GM12878 (cell line): ENCODE results near the gene ST3GAL5. TPM values are rescaled to one million over a fixed set of nuclear protein-coding genes. Genes with fewer than 3 reads are reported as not detected.

ENCODE experiments used
- CHD1 ChIP-seq: IDR thresholded peaks from 2 replicates; pipeline ENCODE4 v1.6.1; 2012; ENCODE audit warnings: low read depth, low read length, improper control_type of control experiment
- CUX1 ChIP-seq: IDR thresholded peaks from 2 replicates; pipeline ENCODE4 v1.6.1; 2012; ENCODE audit warnings: improper control_type of control experiment, low read depth, low read length; ENCODE audit not compliant: insufficient replicate concordance
- EED ChIP-seq: sonication (generic); IDR thresholded peaks from 2 replicates; pipeline ENCODE4 v1.6.1; 2016; ENCODE audit warnings: antibody characterized with exemption, low read depth
- EGR1 ChIP-seq, 2 experiments: IDR thresholded peaks; 1 replicate in 1 of 2; 2 replicates in 1 of 2; pipeline ENCODE4 v1.6.1; 2011 to 2012; ENCODE audit warnings: low read depth in 2 of 2, low read length in 2 of 2, borderline replicate concordance in 1 of 2, mild to moderate bottlenecking in 1 of 2, moderate library complexity in 1 of 2
- FOXM1 ChIP-seq: IDR thresholded peaks from 2 replicates; pipeline ENCODE4 v1.6.1; 2012; ENCODE audit warnings: low read depth, mild to moderate bottlenecking, inconsistent platforms, low read length, moderate library complexity
- GABPA ChIP-seq: IDR thresholded peaks from 2 replicates; pipeline ENCODE4 v1.6.1; 2014; ENCODE audit warnings: antibody characterized with exemption, low read depth, mild to moderate bottlenecking, inconsistent platforms
- GATAD2B ChIP-seq: fragments of 450-650 bp; conservative IDR thresholded peaks from 2 replicates; pipeline ENCODE4 v1.6.1; 2017; ENCODE audit warnings: low read depth, mild to moderate bottlenecking, moderate library complexity
- KAT2A ChIP-seq: conservative IDR thresholded peaks from 2 replicates; pipeline ENCODE4 v1.6.1; 2011; ENCODE audit warnings: low read depth, low read length; ENCODE audit not compliant: control insufficient read depth
- NFXL1 ChIP-seq: fragments of 450-650 bp; IDR thresholded peaks from 2 replicates; pipeline ENCODE4 v1.6.1; 2017; ENCODE audit warnings: antibody characterized with exemption, mild to moderate bottlenecking, borderline replicate concordance
- NFYA ChIP-seq: IDR thresholded peaks from 2 replicates; pipeline ENCODE4 v1.6.1; 2011; ENCODE audit warnings: low read depth, mild to moderate bottlenecking, low read length, improper control_type of control experiment, borderline replicate concordance
- POLR2AphosphoS5 ChIP-seq: IDR thresholded peaks from 2 replicates; pipeline ENCODE4 v1.6.1; 2011; ENCODE audit warnings: mild to moderate bottlenecking, low read length, inconsistent platforms
- RB1 ChIP-seq: fragments of 450-650 bp; formaldehyde crosslinking; IDR thresholded peaks from 2 replicates; pipeline ENCODE4 v1.6.1; 2017; ENCODE audit warnings: mild to moderate bottlenecking, borderline replicate concordance
- RCOR1 ChIP-seq: conservative IDR thresholded peaks from 2 replicates; pipeline ENCODE4 v1.6.1; 2012; ENCODE audit warnings: low read depth, low read length, improper control_type of control experiment
- RELA ChIP-seq: fragments of 450-650 bp; IDR thresholded peaks from 2 replicates; pipeline ENCODE4 v1.8.0; 2014; ENCODE audit warnings: borderline replicate concordance; ENCODE audit not compliant: partially characterized antibody
- RFX5 ChIP-seq: IDR thresholded peaks from 2 replicates; pipeline ENCODE4 v1.6.1; 2011; ENCODE audit warnings: low read depth, low read length, improper control_type of control experiment
- RUNX3 ChIP-seq: IDR thresholded peaks from 2 replicates; pipeline ENCODE4 v1.6.1; 2012; ENCODE audit warnings: low read length, inconsistent platforms
- SMARCA5 ChIP-seq: fragments of 450-650 bp; IDR thresholded peaks from 2 replicates; pipeline ENCODE4 v1.6.1; 2017; ENCODE audit warnings: mild to moderate bottlenecking
- SMC3 ChIP-seq: IDR thresholded peaks from 2 replicates; pipeline ENCODE4 v1.6.1; 2011; ENCODE audit warnings: low read length, improper control_type of control experiment, borderline replicate concordance
- SRF ChIP-seq, 2 experiments: IDR thresholded peaks; 2 replicates each; pipeline ENCODE4 v1.6.1; 2011; ENCODE audit warnings: low read depth in 2 of 2, low read length in 2 of 2, mild to moderate bottlenecking in 1 of 2, moderate library complexity in 1 of 2
- TCF12 ChIP-seq: IDR thresholded peaks from 2 replicates; pipeline ENCODE4 v1.6.1; 2011; ENCODE audit warnings: low read depth, mild to moderate bottlenecking, low read length
- ZNF384 ChIP-seq: IDR thresholded peaks from 2 replicates; pipeline ENCODE4 v1.6.1; 2012; ENCODE audit warnings: low read depth, mild to moderate bottlenecking, low read length, improper control_type of control experiment, borderline replicate concordance
- ZSCAN29 ChIP-seq: fragments of 450-650 bp; IDR thresholded peaks from 2 replicates; pipeline ENCODE4 v1.6.1; 2017; ENCODE audit warnings: mild to moderate bottlenecking, moderate library complexity
- polyA plus RNA-seq, 11 experiments: library from polyadenylated mRNA; depleted of rRNA in 4 of 11; unstranded in 6 of 11; stranded (reverse) in 5 of 11; fragments of >200 nt; fragmentation: Nextera tagmentation in 4 of 11; fragmentation: Illumina TruSeq in 1 of 11; extraction: Ambion mirVana in 4 of 11; extraction: Trizol in 1 of 11; gene quantifications; 1 replicate in 1 of 11; 2 replicates in 10 of 11; pipeline versions ENCODE4 v1.2.1 to v1.2.3, GENCODE V29; 2011 to 2016; ENCODE audit warnings: inconsistent platforms in 2 of 11, missing spikeins in 2 of 11, low read depth in 1 of 11
- total RNA-seq, 4 experiments: library from RNA; depleted of rRNA in 3 of 4; stranded (reverse); fragments of >200 nt in 3 of 4; fragmentation: Illumina TruSeq in 1 of 4; extraction: Trizol in 1 of 4; gene quantifications; 2 replicates each; pipeline versions ENCODE4 v1.2.1 to v1.2.3, GENCODE V29; 2013 to 2021
- TF ChIP-seq, protein P1 (sequence below): IDR thresholded peaks from 2 replicates; pipeline ENCODE4 v1.6.1; 2012; ENCODE audit warnings: low read depth, low read length, improper control_type of control experiment
- TF ChIP-seq, protein P2 (sequence below): fragments of 450-650 bp; IDR thresholded peaks from 2 replicates; pipeline ENCODE4 v1.6.1; 2017; ENCODE audit warnings: low read depth, mild to moderate bottlenecking, moderate library complexity

ST3GAL5 gene
- total and polyA plus RNA-seq, 10 of the 15 experiments (the other 5 are each of a cell fraction or from before 2014, with no cell fraction given) = 5.2 to 60.9 (median 10.2) TPM

GRCh38 chr2:85826990-85827878, 61.6 kb downstream of the ST3GAL5 start (continued):
- TF ChIP-seq, protein P1, sequence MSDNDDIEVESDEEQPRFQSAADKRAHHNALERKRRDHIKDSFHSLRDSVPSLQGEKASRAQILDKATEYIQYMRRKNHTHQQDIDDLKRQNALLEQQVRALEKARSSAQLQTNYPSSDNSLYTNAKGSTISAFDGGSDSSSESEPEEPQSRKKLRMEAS = no peak
- no peak for TF ChIP-seq EGR1 (IDR thresholded peaks at IDR 0.05; ENCODE audit: borderline replicate concordance in 1 of 2, low read depth in 2 of 2, low read length in 2 of 2)
- TF ChIP-seq EED = no peak
- no peak for TF ChIP-seq POLR2AphosphoS5
- no peak for TF ChIP-seq NFXL1
- TF ChIP-seq CHD1 = no peak
- no peak for TF ChIP-seq CUX1
- peak; percentile 64; the same call in 1 of the 2 replicates for TF ChIP-seq TCF12
- TF ChIP-seq RUNX3 = peak; percentile 60
- peak; percentile 22 for TF ChIP-seq RELA
- TF ChIP-seq ZNF384 = no peak
- TF ChIP-seq RB1 = peak; percentile 41; the same call in 1 of the 2 replicates
- 0 out of 2 replicates have a peak, but pooled peaks have one; percentile 33 for TF ChIP-seq FOXM1
- TF ChIP-seq SRF (IDR thresholded peaks at IDR 0.05; ENCODE audit: low read depth in 2 of 2, low read length in 2 of 2) = no peak
- TF ChIP-seq, protein P2, sequence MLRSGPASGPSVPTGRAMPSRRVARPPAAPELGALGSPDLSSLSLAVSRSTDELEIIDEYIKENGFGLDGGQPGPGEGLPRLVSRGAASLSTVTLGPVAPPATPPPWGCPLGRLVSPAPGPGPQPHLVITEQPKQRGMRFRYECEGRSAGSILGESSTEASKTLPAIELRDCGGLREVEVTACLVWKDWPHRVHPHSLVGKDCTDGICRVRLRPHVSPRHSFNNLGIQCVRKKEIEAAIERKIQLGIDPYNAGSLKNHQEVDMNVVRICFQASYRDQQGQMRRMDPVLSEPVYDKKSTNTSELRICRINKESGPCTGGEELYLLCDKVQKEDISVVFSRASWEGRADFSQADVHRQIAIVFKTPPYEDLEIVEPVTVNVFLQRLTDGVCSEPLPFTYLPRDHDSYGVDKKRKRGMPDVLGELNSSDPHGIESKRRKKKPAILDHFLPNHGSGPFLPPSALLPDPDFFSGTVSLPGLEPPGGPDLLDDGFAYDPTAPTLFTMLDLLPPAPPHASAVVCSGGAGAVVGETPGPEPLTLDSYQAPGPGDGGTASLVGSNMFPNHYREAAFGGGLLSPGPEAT = no peak
- TF ChIP-seq SMC3 = peak; percentile 99
- TF ChIP-seq SMARCA5 = peak; percentile 72; the same call in 1 of the 2 replicates
- TF ChIP-seq KAT2A = no peak
- no peak for TF ChIP-seq RFX5
- 0 out of 2 replicates have a peak, but pooled peaks have one; percentile 35 for TF ChIP-seq GATAD2B
- no peak for TF ChIP-seq NFYA
- no peak for TF ChIP-seq GABPA
- no peak for TF ChIP-seq RCOR1
- TF ChIP-seq ZSCAN29 = no peak
